Daoy (cell line): Measurements from ENCODE around the gene FLT1. TPM values are rescaled to one million over a fixed set of nuclear protein-coding genes. Genes with fewer than 3 reads are reported as not detected.

ENCODE experiments used
- DNase-seq: peaks from one replicate; pipeline ENCODE4 v3.0.0-alpha.2; 2015; ENCODE audit warnings: low read depth
- total RNA-seq: library from RNA; depleted of rRNA; stranded (reverse); fragments of >200 nt; shearing (Covaris generic); gene quantifications from 2 replicates; pipeline ENCODE4 v1.2.3, GENCODE V29; 2014

Gene FLT1
- total RNA-seq, 1 experiment from 2014 or later = 5.4 TPM

GRCh38 chr13:28346154-28346553 is 148.8 kb downstream of the FLT1 start:
- no peak for DNase-seq

- no peak for DNase-seq
Measured at GRCh38 chr13:28344163-28344562, 150.8 kb downstream of the FLT1 start.

GRCh38 chr13:28342251-28342650 is 152.7 kb downstream of the FLT1 start:
- DNase-seq = no peak

GRCh38 chr13:28340272-28340793 is 154.6 kb downstream of the FLT1 start:
- peak; percentile 71 for DNase-seq

- peak; percentile 7 for DNase-seq
Measured at GRCh38 chr13:28339419-28339818, 155.5 kb downstream of the FLT1 start.

- DNase-seq = no peak
Measured at GRCh38 chr13:28338742-28339141, 156.2 kb downstream of the FLT1 start.

GRCh38 chr13:28338006-28338574 is 156.8 kb downstream of the FLT1 start:
- DNase-seq = peak; percentile 47

GRCh38 chr13:28337166-28338005 is 157.5 kb downstream of the FLT1 start:
- DNase-seq = peak; percentile 64

- no peak for DNase-seq
Measured at GRCh38 chr13:28336193-28336657, 158.7 kb downstream of the FLT1 start.

GRCh38 chr13:28333204-28333881 is 161.6 kb downstream of the FLT1 start:
- no peak for DNase-seq

- peak; percentile 60 for DNase-seq
Measured at GRCh38 chr13:28329395-28330158, 165.4 kb downstream of the FLT1 start.

GRCh38 chr13:28328271-28328607 is 166.7 kb downstream of the FLT1 start:
- DNase-seq = no peak

- no peak for DNase-seq
Measured at GRCh38 chr13:28327373-28328270, 167.3 kb downstream of the FLT1 start.

- no peak for DNase-seq
Measured at GRCh38 chr13:28326056-28326455, 168.9 kb downstream of the FLT1 start.

- no peak for DNase-seq
Measured at GRCh38 chr13:28325022-28325421, 169.9 kb downstream of the FLT1 start.

- peak; percentile 63 for DNase-seq
Measured at GRCh38 chr13:28324181-28324789, 170.6 kb downstream of the FLT1 start.

GRCh38 chr13:28322256-28322905 is 172.5 kb downstream of the FLT1 start:
- no peak for DNase-seq

GRCh38 chr13:28321756-28322155 is 173.2 kb downstream of the FLT1 start:
- no peak for DNase-seq

- DNase-seq = no peak
Measured at GRCh38 chr13:28320884-28321574, 173.9 kb downstream of the FLT1 start.
